Left lobe of liver (tissue), 2 donors: ENCODE results near the gene FOXN3. TPM values are rescaled to one million over a fixed set of nuclear protein-coding genes. Genes with fewer than 3 reads are reported as not detected.
A peak's percentile ranks its signal among the peaks of the same experiment; 100 is the strongest.

ENCODE experiments used
- ATAC-seq: fragments of 200-7000 bp; cut with Tn5 transposase; one replicate; pipeline ENCODE4 v1.9.1; 2020; ENCODE audit warnings: mild to moderate bottlenecking, moderate library complexity
- DNase-seq: peaks from one replicate; pipeline ENCODE4 v3.0.0-alpha.2; 2020; ENCODE audit warnings: low spot score
- total RNA-seq: library from RNA; stranded (reverse); gene quantifications from one replicate; pipeline ENCODE4 v1.2.1, GENCODE V29; 2021
- donor health status: DM: no; HTN: no; CAD: no; lungs with moderate emphysema.
- donor health status: DM: no; HTN: yes; CAD: no.

The FOXN3 gene
- total RNA-seq, 1 donor from 2014 or later = 72.9 TPM

DNA sequence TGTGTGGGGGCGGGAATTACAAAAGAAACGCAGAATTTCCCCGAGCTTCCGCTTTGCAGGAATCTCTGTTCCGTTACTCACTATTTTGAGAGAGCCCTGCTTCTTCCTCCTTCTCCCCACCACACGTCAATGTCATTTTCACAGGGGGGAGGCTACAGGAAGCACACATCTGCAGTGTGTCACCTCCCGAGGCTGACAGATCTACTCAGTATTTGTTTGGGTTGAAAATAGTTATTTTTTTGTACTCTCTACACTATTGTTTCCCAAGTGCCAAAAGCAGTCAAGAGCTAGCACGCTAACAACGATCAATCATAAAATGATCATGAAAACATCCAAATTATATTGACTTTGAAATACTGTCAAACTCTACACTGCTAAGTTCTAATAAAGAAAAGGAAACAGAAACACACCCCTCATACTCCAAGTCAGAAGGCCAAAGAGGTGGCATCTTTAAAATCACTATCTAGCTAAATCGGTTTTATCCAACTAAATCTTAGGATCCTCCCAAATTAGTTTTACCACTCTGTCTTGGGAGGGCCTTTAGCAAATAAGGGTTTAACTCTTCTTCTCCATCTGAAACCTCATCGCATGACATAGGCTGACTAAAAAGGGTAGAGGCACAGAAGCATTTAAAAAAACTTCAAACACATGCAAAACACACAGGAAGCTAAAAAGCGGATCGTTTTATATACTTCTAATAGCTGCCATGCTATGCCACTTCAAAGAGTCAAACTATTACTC lies 51.8 kb downstream of the FOXN3 start:
- DNase-seq (no peak), ATAC-seq (no peak)

DNA sequence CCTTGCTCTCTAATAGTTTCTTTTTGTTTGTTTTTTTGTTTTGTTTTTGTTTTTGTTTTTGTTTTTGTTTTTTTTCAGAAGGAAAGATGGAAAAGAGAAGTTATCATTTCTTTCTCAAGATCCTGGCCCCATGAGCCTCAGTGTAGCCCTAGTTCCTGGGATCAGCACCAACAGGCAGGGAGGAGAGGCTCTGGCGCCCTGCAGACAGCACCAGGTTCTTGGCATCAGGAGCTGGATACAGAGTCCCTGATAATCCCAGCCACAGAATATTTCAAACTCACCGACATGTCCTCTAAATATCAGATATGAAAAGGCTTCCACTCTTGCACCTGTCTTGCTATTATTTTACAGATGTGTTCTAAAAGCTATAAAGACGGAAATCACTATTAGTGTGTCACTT lies 52.7 kb downstream of the FOXN3 start:
- no peak for DNase-seq
- peak; percentile 30 for ATAC-seq

DNA sequence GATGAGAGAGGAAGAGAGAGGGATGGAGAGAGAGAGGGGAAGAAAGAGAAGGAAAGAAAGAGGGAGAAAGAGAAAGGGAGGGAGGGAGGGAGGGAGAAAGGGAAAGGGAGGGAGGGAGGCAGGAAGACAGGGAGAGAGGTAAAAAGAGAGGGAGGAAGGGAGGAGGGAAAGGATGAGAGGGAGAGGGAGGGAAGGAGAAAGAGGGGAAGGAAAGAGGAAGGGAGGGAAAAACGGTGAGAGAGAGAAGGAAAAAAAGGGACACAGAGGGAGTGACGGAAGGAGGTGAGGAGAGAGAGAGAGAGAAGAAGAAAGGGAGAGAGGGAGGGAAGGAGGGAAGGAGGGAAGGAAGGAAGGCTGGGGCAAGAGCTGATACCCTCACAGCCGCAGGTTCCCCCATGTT lies 56.8 kb downstream of the FOXN3 start:
- DNase-seq = no peak
- ATAC-seq = no peak

DNA sequence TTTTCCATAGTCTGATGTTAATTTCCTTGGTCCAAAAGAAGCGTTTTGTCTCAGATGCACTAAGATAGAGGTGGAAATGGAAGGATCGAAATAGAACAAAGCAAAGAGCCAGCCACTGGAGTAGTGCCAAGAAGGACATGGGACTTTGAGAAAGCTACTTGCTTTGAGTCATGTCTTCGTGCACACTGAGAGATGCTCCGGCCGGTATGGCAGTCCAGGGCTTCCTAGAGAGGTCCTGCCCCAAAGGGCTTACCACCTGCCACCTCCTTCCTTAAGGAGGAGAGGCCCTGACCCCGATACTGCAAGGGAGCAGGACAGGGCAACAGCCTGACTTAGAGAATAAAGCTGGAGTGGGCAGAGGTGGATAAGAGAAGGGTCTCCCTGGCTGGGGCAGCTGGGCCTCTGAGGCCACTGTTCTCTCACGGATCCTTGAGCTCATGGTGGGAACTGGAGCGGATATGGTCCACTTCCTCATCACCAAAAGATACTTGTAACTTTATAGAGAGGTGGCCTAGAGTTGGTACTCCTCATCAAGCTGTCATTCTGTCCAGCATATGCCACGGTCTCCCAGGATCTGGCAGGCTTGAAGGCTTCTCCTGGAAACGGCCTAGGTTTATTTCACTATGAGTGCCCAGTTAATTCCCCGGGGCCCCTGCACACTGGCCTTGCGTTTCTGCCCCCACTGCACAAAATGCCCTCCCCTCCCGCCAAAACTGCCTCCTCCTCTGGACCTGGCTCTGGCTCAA lies 57.4 kb downstream of the FOXN3 start:
- DNase-seq = no peak

DNA sequence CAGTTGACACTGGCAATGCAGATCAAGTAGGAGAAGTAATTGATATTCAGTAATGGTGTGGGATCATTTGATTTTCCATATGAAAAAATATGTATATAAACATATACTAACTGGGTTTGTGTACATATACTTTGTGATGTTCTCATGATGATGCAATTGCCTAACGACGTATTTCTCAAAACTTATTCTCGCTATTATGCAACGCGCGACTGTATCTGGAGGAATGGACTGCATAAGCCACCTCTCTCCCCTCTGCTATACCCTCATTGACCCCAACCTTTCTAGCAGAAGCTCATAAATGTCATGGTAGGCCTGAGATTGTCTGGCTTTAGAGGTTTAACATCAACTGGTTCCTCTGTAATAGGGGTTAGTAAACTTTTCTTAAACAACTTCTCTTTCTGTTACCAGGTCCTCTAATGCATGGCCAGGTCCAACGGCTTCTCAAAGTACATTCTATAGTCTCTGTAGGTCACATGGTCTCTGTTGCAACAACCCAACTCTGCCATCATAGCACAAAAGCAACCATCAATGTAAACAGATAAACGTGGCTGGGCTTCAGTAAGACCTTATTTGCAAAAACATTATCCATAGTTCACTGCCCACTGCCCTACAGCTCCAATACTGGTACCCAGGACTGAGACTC lies 59.3 kb downstream of the FOXN3 start:
- no peak for ATAC-seq
- no peak for DNase-seq

More for the DNA sequence above, 57.4 kb downstream of the FOXN3 start:
- ATAC-seq = peak; percentile 27

DNA sequence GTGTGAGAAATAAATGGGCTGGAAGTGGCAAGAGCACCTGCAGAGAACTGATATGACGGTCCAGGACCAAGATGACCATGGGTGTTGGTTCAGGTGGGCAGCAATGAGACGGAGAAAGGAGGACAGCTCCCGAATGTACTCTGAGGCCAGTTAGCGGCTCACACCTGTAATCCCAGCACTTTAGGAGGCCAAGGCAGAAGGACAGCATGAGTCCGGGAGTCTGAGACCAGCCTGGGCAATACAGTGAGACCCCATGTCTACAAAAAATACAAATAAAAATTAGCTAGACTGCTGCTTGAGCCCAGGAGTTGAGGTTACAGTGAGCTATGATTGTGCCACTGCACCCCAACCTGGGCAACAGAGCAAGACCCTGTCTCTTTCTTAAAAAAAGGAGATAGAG lies 60.1 kb downstream of the FOXN3 start:
- no peak for ATAC-seq

DNA sequence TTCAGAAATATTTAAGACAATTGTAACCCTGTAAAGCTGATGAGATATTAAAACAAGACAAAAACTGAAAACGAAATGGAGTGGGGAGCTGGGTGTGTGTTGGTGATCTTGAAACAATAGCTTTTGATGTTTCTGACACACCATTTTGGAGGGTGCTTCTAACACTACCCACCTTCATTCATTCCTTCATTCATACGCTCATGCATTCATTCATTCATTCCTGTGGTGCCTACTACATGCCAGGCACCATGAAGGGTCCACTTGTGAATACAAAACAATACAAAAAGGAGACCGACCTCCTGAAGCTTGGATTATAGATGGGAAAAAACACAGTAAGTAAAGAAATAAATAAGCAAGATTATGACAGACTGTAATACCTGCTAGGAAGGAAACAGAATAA lies 60.5 kb downstream of the FOXN3 start:
- ATAC-seq = no peak
- no peak for DNase-seq

More for the DNA sequence above, 60.1 kb downstream of the FOXN3 start:
- no peak for DNase-seq

DNA sequence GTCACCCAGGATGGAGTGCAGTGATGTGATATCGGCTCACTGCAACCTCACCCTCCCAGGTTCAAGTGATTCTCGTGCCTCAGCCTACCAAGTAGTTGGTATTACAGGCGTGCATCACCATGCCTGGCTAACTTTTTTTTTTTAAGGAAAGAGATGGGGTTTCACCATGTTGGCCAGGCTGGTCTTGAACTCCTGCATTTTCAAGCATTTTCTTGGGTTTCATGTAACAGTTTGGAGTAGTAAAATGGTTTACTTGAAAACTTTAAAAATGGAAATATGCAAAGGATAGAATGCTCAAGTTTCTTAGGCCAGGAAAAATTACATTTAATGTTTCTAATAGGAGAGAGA lies 63.3 kb downstream of the FOXN3 start:
- DNase-seq = no peak
- no peak for ATAC-seq

DNA sequence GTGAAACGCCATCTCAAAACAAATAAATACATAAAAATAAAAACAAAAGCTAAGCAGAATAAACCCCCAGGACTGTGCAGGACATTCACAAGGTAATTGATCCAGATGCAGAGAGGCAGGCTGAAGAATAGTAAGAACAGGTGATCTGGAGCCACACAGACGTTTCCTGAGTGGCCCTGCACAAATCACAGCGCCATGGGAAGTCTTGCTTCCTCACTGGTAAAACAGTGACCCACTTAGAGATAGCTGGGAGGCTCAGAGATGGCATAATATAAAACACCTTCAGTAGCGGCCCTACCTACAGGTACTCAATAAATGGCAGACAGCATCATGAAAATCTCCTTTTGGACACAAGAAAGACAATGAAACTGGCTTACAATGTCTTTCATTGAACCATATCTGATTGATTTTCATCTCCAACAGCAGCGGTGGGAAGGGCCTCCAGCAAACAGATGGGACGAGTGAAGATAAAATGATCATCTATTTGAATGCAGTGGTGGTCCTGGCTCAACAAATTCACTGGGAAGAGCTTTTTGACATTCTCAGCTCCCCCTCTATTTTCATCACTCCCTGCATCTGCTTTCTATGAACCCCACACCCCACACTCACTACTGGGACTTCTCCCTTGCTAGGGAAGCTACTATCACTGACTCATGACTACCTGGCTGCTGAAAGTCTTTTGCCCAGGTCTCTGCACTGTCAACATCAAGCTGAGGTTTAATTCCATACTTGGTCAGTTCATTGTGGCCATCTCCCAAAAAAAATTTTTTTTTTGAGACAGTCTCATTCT lies 63.9 kb downstream of the FOXN3 start:
- ATAC-seq (no peak), DNase-seq (no peak)

DNA sequence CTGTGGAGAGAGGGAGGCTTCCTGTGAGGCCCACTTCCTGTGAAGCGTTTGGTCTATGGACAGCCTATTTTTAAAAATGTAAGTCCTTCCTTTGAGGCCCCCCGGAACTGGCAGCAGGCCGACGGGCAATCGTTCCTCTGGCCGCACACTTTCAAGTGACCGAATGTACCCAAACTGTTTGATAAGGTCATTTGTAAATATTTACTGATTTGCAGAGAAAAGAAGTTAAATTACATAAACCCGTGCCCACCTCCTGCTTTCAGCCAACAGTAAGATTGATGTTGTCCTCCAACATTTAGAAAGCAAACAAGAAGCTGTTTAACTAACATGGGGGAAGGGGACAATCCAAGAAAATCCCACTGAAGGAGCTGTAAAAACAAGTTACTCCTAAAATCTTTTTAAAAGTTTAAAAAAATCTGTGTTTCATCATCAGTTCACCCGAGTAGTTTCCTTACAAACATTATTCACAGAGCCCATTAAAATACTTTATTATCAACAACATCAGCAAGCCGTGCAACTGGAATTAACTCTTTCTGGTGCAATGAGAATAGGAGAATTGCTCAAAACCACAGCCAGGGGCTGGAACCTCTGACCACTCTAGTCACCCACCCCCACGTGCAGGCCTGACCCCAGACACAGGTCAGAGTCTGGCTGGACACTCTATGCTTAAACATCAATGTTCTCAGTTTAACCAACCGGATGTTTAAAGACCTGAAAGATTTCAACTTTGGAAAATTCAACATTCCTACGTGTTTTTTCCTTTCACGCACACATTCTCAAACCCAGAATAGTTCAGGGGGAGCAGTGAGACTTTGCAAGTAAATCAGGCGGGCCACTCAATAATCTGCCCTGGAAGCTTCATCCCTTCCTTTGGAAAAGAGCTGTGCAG lies 65.3 kb downstream of the FOXN3 start:
- ATAC-seq (peak; percentile 75), DNase-seq (peak; percentile 83)

DNA sequence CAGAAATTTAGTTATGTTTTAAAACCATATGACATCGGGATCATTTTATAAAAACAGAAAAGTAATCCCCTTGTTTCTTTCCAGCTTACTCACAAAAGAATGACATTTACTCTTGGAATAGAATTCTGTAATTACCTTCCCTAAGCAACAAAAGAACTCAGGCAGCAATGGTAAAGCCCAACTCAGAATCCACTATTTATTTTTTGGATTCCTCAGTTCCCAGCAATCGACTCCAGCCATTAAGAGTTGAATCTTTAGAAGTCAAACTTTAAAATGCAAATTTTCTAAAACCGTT lies 65.9 kb downstream of the FOXN3 start:
- DNase-seq (no peak), ATAC-seq (peak; percentile 34)

DNA sequence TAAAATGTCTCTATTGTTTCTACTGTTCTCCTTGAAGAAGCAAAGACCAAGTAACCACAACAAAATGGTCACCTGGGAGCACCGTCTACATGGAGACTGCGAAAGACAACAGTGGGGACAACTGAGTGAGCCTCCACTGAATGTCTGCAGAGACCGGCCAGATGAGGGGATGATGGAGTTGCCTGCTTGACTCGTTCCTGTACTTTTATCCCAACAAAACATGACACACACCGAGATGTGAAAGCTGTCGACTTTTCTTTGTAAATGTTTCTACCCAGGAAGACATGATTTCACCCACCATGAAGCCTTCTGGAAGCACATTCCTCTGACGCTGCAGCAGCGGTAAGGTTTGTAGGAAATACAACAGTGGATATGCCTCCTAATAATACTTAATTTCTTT lies 66.9 kb downstream of the FOXN3 start:
- no peak for DNase-seq
- no peak for ATAC-seq

DNA sequence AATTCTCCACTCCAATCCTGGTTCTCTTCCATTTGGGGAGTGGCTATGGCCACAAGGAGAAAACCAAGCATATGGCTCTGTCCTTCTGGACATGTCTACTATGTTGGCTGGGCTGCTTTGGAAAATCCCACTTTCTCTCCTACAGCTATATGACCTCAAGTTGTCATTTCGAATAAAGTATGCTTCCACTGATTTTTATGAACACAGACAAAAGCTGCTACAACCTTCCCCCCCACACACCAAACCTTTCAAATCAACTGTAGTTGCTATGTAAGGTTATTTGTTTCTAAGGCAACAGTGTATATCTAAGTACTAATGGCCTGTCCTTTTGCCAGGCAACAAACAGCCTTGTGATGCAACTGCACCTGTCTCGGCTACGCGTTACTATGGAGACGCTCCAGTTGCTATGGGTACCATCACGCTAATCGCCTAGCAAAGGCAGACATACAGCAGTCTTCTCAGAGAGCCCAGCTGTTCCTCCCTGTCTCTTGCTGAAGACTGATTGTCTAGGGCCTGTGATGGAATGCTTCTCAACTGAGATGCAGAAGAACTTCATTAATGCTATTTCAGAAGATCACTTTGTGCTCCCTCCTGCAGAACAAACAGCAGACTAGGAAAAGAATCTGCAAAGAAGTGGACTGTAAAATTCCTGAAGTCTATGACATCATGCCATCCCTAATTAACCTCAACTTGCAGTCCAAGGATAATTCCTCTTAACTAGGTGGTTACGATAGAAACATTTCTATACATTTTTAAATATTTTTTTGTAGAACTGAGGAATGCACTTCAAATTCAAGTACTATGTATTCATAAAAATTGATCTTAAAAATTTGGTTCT lies 67.6 kb downstream of the FOXN3 start:
- ATAC-seq (peak; percentile 67), DNase-seq (peak; percentile 88)

DNA sequence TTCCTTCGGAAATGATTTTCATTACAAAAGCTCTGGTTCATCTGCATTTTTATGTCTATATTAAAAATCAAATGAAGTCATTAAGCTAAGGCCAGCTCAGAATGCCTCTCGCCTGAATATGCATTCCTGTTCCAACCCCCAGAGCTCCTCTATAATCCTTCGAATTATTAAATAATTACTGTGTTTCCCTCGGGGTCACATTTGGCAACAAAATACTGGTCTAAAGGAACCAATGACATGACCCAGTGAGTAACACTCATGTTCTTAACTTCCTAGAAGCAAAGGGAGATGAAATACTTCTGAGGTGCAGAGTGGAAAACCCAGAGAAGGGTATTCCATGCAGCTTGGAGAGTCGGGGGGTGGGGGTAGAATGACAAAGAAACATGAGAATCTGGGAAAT lies 68.3 kb downstream of the FOXN3 start:
- no peak for DNase-seq
- ATAC-seq = no peak

DNA sequence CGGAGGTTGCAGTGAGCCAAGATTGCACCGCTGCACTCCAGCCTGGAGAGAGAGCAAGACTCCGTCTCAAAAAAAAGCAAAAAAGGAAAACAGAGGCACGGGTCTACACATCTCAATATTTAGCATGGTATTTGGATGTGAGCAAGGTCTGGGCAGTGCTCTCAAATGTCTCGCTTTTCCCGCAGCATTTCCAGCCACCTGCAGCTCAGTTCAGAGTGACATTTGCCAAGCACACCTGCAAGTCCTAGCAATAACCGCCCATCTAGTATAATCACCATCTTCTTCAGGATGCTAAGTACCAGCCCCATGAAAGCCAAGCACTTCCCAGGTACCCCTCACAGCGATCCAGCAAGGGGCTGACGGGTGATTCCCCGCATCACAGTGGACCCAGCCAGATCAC lies 69.1 kb downstream of the FOXN3 start:
- DNase-seq (no peak), ATAC-seq (no peak)

DNA sequence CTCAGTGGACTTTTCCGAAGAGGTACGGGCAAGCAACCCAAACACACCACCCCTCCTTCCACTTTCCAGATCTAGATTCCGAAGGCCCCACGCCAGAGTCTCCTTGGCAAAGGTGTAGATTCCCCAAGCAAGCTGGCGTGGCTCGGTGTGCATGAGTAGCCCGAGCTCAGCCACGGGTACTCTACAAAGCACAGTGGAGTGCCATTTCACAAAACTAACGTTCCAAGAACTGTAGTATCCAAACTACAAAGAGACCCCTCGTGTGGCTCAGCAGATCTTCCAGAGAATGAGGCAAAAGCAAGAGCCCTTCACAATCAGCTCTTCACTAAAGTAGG lies 72.1 kb downstream of the FOXN3 start:
- no peak for ATAC-seq
- no peak for DNase-seq

DNA sequence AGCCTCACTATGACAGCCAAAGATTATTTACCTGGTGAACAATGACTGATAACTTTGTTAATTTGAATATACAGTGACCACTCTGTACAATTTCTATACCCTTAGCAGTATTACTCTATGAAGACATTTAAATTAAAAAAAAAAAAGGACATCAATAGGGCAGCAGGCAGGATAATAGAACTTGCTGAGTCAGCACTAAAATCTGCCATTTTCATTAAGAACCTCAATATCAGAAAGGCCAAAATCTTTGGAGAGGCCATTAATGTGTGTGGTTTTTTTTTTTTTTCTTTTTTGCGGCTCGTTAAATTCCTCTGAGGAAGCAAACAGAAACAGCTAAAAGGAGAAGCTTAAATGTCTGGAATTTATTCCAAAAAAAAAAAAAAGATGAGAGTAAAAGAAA lies 73.7 kb downstream of the FOXN3 start:
- DNase-seq = no peak
- no peak for ATAC-seq

DNA sequence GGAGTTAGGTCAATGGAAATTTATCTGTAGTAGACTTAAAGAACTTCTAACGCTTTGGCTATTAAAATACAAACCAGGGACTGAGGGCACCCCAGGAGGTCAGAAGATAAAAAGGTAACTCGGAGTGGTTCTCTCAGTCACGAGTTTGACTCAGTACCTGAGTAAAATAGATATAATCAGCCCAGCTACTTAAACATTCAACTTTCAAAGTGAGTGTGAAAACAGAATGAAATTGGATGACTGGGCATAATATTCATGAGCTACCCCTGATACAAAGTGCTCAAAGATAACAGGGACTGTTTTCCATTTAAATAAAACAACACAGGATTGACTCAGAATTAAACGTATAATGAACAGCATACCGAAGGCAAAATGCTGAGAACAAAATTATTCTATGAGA lies 75.0 kb downstream of the FOXN3 start:
- DNase-seq (no peak), ATAC-seq (no peak)
